ENCODE data around the gene GRIA1. TPM values are rescaled to one million over a fixed set of nuclear protein-coding genes. Genes with fewer than 3 reads are reported as not detected.
"Not testable (repeated sequence)": the region's sequence is repeated elsewhere in the genome, so short reads cannot be mapped to it uniquely, and the experiment has no call there.

GRIA1 gene
- total and polyA plus RNA-seq, 9 donors = 0.11 to 1.4 (median 0.34) TPM; not detected in 2

DNA sequence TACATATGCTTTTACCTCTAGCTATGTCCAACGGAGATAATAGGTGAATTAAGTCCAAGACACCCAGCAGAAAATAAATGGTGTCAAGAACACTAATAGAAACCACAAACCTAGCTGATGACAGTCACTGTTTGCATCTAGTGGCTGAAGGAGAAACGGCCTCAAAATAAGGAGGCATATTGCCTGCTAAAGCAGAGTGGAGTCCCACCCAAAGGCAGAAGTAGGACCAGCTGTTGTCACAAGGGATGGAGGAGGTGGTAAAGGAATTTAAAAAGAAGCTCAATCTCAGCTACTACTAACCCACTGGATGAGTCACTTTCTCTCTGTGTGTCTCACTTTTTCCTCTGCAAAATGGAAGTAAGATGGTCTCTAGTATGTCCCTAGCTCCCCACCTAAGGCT is 224.3 kb downstream of the GRIA1 start:
- Histone ChIP-seq H3K9me3 (no peaks in the 10 kb centered on the region), H3K36me3 (no peaks in the 10 kb centered on the region), H3K27ac (no peak overlapping the region), H3K4me1 (ENCODE audit: insufficient read depth) (no peaks in the 10 kb centered on the region), H3K27me3 (no peaks in the 10 kb centered on the region), H3K4me3 (no peak overlapping the region)
- DNase-seq = no peak
- intact Hi-C loops (cut with DNase I) = loop anchor here in 1 of 4 donors (5.0 kb wide), 1 partner anchor 1823 kb away; no protein-coding TSS in a partner anchor
- WGBS, 3 donors = 63 to 75% (median 74%) methylated on average over 2 of the region's 2 CpGs
- TF ChIP-seq, protein P1, sequence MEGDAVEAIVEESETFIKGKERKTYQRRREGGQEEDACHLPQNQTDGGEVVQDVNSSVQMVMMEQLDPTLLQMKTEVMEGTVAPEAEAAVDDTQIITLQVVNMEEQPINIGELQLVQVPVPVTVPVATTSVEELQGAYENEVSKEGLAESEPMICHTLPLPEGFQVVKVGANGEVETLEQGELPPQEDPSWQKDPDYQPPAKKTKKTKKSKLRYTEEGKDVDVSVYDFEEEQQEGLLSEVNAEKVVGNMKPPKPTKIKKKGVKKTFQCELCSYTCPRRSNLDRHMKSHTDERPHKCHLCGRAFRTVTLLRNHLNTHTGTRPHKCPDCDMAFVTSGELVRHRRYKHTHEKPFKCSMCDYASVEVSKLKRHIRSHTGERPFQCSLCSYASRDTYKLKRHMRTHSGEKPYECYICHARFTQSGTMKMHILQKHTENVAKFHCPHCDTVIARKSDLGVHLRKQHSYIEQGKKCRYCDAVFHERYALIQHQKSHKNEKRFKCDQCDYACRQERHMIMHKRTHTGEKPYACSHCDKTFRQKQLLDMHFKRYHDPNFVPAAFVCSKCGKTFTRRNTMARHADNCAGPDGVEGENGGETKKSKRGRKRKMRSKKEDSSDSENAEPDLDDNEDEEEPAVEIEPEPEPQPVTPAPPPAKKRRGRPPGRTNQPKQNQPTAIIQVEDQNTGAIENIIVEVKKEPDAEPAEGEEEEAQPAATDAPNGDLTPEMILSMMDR (IDR thresholded peaks at IDR 0.05) = no peak
- TF ChIP-seq EP300 (IDR thresholded peaks at IDR 0.05) (no peak), POLR2A (IDR thresholded peaks at IDR 0.05) (no peak)

DNA sequence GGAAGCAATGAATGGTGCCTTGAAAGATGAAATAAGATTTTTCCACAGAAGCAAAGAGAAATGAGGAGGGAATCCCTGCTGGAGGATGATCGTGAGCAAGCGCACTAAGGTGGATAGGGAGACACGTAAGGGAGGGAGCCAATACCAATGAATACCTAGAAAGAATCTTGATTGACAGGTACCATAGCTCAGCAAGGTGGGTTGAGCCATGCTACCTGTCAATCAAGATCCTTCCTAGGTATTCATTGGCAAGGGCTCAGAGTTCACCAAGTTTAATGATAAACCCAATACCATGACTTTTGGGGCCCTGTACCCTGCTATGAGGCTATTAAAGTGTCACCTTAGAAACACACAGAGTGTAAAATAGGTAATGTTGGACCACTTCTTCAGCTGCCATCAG is 226.8 kb downstream of the GRIA1 start:
- DNase-seq = no peak
- intact Hi-C loops (cut with DNase I) = loop anchor here in 1 of 4 donors (5.0 kb wide), 1 partner anchor 1820 kb away; no protein-coding TSS in a partner anchor
- WGBS, 3 donors = 90 to 97% (median 95%) methylated on average over 3 of the region's 3 CpGs
- no peaks in the 10 kb centered on the region for H3K9me3 ChIP-seq
- H3K27ac ChIP-seq = no peak overlapping the region
- no peaks in the 10 kb centered on the region for H3K4me1 ChIP-seq (ENCODE audit: insufficient read depth)
- H3K27me3 ChIP-seq = no peaks in the 10 kb centered on the region
- H3K4me3 ChIP-seq = no peak overlapping the region
- H3K36me3 ChIP-seq = no peaks in the 10 kb centered on the region
- TF ChIP-seq, protein P1 (IDR thresholded peaks at IDR 0.05) = no peak
- TF ChIP-seq POLR2A (IDR thresholded peaks at IDR 0.05) = no peak
- TF ChIP-seq EP300 (IDR thresholded peaks at IDR 0.05) = no peak

DNA sequence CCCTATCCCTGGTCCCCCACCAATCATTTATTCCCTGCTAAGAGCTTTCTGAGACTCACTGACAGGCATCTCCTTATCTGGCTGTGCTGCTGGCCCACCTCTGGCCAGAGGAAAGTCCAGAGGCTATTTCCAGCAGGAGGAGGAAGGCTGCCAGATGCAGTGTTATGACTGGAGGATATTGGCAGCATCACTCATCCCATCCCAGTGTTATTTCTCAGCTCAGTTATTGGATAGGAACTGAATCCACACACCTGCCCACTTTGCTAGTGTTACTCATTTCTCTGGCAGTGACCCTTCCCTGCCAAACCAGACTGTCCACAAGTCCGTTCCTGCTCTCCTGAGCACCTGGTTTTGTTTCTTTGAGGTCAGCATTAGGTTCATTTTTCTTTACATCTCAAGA is 228.2 kb downstream of the GRIA1 start:
- Histone ChIP-seq H3K27me3 (no peaks in the 10 kb centered on the region), H3K9me3 (no peaks in the 10 kb centered on the region), H3K4me3 (no peak overlapping the region), H3K27ac (no peak overlapping the region), H3K4me1 (ENCODE audit: insufficient read depth) (no peaks in the 10 kb centered on the region), H3K36me3 (no peaks in the 10 kb centered on the region)
- TF ChIP-seq EP300 (IDR thresholded peaks at IDR 0.05) = no peak
- TF ChIP-seq POLR2A (IDR thresholded peaks at IDR 0.05) = no peak
- TF ChIP-seq, protein P1 (IDR thresholded peaks at IDR 0.05) = no peak
- intact Hi-C loops (cut with DNase I) = loop anchor here in 1 of 4 donors (5.0 kb wide), 1 partner anchor 1819 kb away; no protein-coding TSS in a partner anchor
- 57 to 65% (median 62%) methylated on average over 1 of the region's 1 CpG for WGBS, 3 donors
- DNase-seq = no peak

DNA sequence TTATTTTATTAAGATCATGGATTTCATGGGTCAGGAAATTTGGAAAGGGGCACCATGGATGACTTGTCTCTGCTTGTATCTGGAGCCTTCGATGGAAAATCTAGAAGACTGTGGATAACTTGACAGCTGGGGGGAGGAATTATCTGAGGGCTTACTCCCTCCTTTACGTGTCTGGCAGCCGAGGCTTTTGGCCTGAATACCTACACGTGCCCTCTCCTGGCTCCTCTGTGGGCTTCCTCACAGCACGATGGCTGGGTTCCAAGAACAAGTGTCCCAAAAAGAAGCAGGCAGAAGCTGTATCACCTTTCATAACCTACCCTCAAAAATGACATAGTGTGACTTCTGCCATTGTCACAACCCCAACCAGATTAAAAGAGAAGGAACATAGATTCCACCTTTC is 228.9 kb downstream of the GRIA1 start:
- H3K4me3 ChIP-seq = no peak overlapping the region
- no peak for DNase-seq
- H3K4me1 ChIP-seq (ENCODE audit: insufficient read depth) = no peaks in the 10 kb centered on the region
- H3K27ac ChIP-seq = no peak overlapping the region
- H3K9me3 ChIP-seq = no peaks in the 10 kb centered on the region
- no peaks in the 10 kb centered on the region for H3K27me3 ChIP-seq
- TF ChIP-seq EP300 (IDR thresholded peaks at IDR 0.05) (no peak), POLR2A (IDR thresholded peaks at IDR 0.05) (no peak)
- TF ChIP-seq, protein P1 (IDR thresholded peaks at IDR 0.05) = no peak
- no peaks in the 10 kb centered on the region for H3K36me3 ChIP-seq
- intact Hi-C loops (cut with DNase I) = loop anchor here in 1 of 4 donors (5.0 kb wide), 1 partner anchor 1818 kb away; no protein-coding TSS in a partner anchor
- WGBS, 3 donors = 61 to 69% (median 64%) methylated on average over 5 of the region's 5 CpGs

DNA sequence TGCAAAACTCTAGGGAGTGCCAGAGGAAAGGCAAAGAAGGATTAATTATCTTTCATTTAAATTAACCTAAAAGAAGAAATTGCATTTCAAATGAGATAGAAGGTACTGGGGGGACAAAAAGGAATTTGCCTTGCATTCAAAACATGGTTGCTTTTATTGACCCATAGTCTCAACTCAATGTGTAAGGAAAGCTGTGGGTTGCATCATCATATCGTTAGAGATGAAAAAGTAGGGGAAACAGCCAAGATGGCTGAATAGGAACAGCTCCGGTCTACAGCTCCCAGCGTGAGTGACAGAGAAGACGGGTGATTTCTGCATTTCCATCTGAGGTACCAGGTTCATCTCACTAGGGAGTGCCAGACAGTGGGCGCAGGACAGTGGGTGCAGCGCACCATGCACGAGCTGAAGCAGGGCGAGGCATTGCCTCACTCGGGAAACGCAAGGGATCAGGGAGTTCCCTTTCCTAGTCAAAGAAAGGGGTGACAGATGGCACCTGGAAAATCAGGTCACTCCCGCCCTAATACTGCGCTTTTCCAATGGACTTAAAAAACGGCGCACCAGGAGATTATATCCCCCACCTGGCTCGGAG is 232.6 kb downstream of the GRIA1 start:
- intact Hi-C loops (cut with DNase I); H3K27ac ChIP-seq; H3K36me3 ChIP-seq; H3K27me3 ChIP-seq; H3K4me3 ChIP-seq; DNase-seq; H3K9me3 ChIP-seq; H3K4me1 ChIP-seq (ENCODE audit: insufficient read depth): not testable (repeated sequence)
- 84 to 92% (median 89%) methylated on average over 12 to 15 of the region's 15 CpGs for WGBS, 3 donors
